Lung (tissue), 12 donors: ENCODE results near the gene ACO2. TPM values are rescaled to one million over a fixed set of nuclear protein-coding genes. Genes with fewer than 3 reads are reported as not detected.
A peak's percentile ranks its signal among the peaks of the same experiment; 100 is the strongest.

ENCODE experiments used
- ATAC-seq: fragments of 200-7000 bp; cut with Tn5 transposase; one replicate; pipeline ENCODE4 v1.9.1; 2020; ENCODE audit warnings: moderate number of reproducible peaks; ENCODE audit not compliant: insufficient read depth, low FRiP score
- DNase-seq, 3 donors: peaks; one replicate each; pipeline ENCODE4 v3.0.0-alpha.2; 2013 to 2017
- H3K27ac ChIP-seq, 2 donors: one replicate each; pipeline ENCODE4 v1.5.1; 2013; ENCODE audit warnings: mild to moderate bottlenecking in 2 of 2, moderate library complexity in 2 of 2, control low read depth in 1 of 2, inconsistent platforms in 1 of 2, low read depth in 1 of 2, low read length in 1 of 2
- H3K27me3 ChIP-seq, 3 donors: one replicate each; pipeline ENCODE4 v1.5.1; 2013; ENCODE audit warnings: low read length in 2 of 3; ENCODE audit not compliant: control insufficient read depth in 3 of 3, insufficient read depth in 3 of 3
- H3K36me3 ChIP-seq, 4 donors: one replicate each; pipeline ENCODE4 v1.5.1; 2013; ENCODE audit warnings: low read length in 4 of 4, mild to moderate bottlenecking in 1 of 4, moderate library complexity in 1 of 4; ENCODE audit not compliant: control insufficient read depth in 4 of 4, insufficient read depth in 4 of 4
- H3K4me1 ChIP-seq, 5 donors: one replicate each; pipeline ENCODE4 v1.5.1; 2013; ENCODE audit warnings: low read length in 5 of 5, mild to moderate bottlenecking in 2 of 5, moderate library complexity in 1 of 5; ENCODE audit not compliant: control insufficient read depth in 5 of 5, insufficient read depth in 5 of 5
- H3K4me3 ChIP-seq: one replicate; pipeline ENCODE4 v1.5.1; 2013; ENCODE audit warnings: mild to moderate bottlenecking, control low read depth, moderate library complexity
- H3K9ac ChIP-seq, 2 donors: one replicate each; pipeline ENCODE4 v1.5.1; 2013; ENCODE audit warnings: low read length in 2 of 2, control low read depth in 1 of 2; ENCODE audit not compliant: insufficient read depth in 1 of 2
- H3K9me3 ChIP-seq, 4 donors: one replicate each; pipeline ENCODE4 v1.5.1; 2013; ENCODE audit warnings: low read length in 3 of 4, mild to moderate bottlenecking in 1 of 4, moderate library complexity in 1 of 4; ENCODE audit not compliant: control insufficient read depth in 4 of 4, insufficient read depth in 3 of 4
- CTCF ChIP-seq: IDR thresholded peaks from 2 replicates; pipeline ENCODE4 v1.5.1; 2012; ENCODE audit warnings: mild to moderate bottlenecking; ENCODE audit errors: control extremely low read depth, extremely low read depth
- WGBS, 2 donors: extraction: QIAGEN DNeasy Blood & Tissue Kit; methylation state at CpG; one replicate each; pipeline ENCODE4 v1.1.7; 2013; 5-methylcytosine and 5-hydroxymethylcytosine counted together
- polyA plus RNA-seq, 2 donors: library from polyadenylated mRNA; stranded (reverse); fragments of 200-250 nt; gene quantifications; one replicate each; pipeline ENCODE4 v1.2.1, GENCODE V29; 2013
- total RNA-seq, 2 donors: library from RNA; depleted of rRNA in 1 of 2; stranded (reverse); fragments of >200 nt in 1 of 2; gene quantifications; one replicate each; pipeline ENCODE4 v1.2.1, GENCODE V29; 2014 to 2021
- donor health status: control.
- donor health status: control.
- donor health status: Bipolar disorder and iron deficiency.
- donor health status: healthy.
- donor health status: DM: yes; HTN: yes; CAD: no.

ACO2 gene
- total and polyA plus RNA-seq, 4 donors, result 34.1 to 101 (median 62.5) TPM

- no peak for TF ChIP-seq CTCF
- H3K9me3 ChIP-seq, result no peaks in the 10 kb centered on the region
- ATAC-seq, result no peak
- peaks cover 0 to 56% (median 25%) of the 10 kb centered on the region in 4 donors for H3K36me3 ChIP-seq
- H3K9ac ChIP-seq, result no peak overlapping the region
- no peak overlapping the region for H3K4me3 ChIP-seq
- no peaks in the 10 kb centered on the region for H3K27me3 ChIP-seq
- 44 to 65% methylated on average over 17 of the region's 17 CpGs for WGBS, 2 donors
- peaks cover 0 to 17% (median 6%) of the 10 kb centered on the region in 5 donors for H3K4me1 ChIP-seq
- no peak for DNase-seq
- H3K27ac ChIP-seq, result peak overlapping the region; percentile 24 to 82
These were observed 56.0 kb downstream of the ACO2 start for GRCh38 chr22:41524809-41525449.

GRCh38 chr22:41525450-41526225 lies 56.7 kb downstream of the ACO2 start:
- Histone ChIP-seq H3K27ac (peak overlapping the region in 1 of 2 donors; percentile 82), H3K9ac (no peak overlapping the region), H3K27me3 (no peaks in the 10 kb centered on the region), H3K4me3 (no peak overlapping the region), H3K9me3 (no peaks in the 10 kb centered on the region), H3K36me3 (peaks cover 0 to 61% (median 26%) of the 10 kb centered on the region in 4 donors), H3K4me1 (peaks cover 0 to 17% (median 6%) of the 10 kb centered on the region in 5 donors)
- WGBS, 2 donors, result 89 to 90% methylated on average over 13 of the region's 13 CpGs
- DNase-seq (no peak), ATAC-seq (no peak)
- no peak for TF ChIP-seq CTCF

DNA sequence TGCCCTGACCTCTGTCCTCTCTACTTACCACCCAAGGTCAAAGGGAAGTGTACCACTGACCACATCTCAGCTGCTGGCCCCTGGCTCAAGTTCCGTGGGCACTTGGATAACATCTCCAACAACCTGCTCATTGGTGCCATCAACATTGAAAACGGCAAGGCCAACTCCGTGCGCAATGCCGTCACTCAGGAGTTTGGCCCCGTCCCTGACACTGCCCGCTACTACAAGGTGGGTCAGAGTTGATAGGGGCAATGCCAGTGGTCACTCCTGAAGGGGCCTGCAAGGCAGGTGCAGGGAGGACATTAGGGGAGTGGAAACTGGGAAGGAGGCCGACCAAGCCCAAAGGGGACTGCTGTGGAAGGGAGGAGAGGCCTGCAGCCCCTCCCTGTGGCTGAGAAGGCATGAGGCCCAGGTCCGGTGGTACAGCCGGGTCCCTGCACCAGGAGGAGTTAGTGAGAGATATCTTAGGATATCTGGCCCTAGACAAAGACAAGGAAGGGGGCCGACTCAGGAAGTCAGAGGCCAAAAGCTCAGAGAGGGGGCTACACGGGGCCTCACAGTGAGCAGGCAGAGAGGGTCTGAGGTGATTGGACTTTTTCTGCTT lies 57.4 kb downstream of the ACO2 start:
- Histone ChIP-seq H3K36me3 (peaks cover 0 to 68% (median 30%) of the 10 kb centered on the region in 4 donors), H3K9ac (no peak overlapping the region), H3K27me3 (no peaks in the 10 kb centered on the region), H3K27ac (no peak overlapping the region), H3K4me3 (no peak overlapping the region), H3K9me3 (no peaks in the 10 kb centered on the region), H3K4me1 (peaks cover 0 to 17% (median 6%) of the 10 kb centered on the region in 5 donors)
- 80 to 82% methylated on average over 12 of the region's 12 CpGs for WGBS, 2 donors
- TF ChIP-seq CTCF, result no peak
- DNase-seq (no peak), ATAC-seq (no peak)
